Testis (tissue), 2 donors: ENCODE measurements around the gene ADAMTS16.

Experiments
- CTCF ChIP-seq, 3 experiments: fragments of 450-650 bp in 2 of 3; fragments of 200-600 bp in 1 of 3; sonication (generic) in 1 of 3; IDR thresholded peaks; one replicate each; pipeline ENCODE4 v1.5.1; 2016 to 2019; ENCODE audit warnings: antibody characterized with exemption in 3 of 3, mild to moderate bottlenecking in 2 of 3, moderate library complexity in 1 of 3
- POLR2A ChIP-seq: fragments of 450-650 bp; IDR thresholded peaks from one replicate; pipeline ENCODE4 v1.6.1; 2017; ENCODE audit warnings: antibody characterized with exemption, mild to moderate bottlenecking, moderate library complexity

DNA sequence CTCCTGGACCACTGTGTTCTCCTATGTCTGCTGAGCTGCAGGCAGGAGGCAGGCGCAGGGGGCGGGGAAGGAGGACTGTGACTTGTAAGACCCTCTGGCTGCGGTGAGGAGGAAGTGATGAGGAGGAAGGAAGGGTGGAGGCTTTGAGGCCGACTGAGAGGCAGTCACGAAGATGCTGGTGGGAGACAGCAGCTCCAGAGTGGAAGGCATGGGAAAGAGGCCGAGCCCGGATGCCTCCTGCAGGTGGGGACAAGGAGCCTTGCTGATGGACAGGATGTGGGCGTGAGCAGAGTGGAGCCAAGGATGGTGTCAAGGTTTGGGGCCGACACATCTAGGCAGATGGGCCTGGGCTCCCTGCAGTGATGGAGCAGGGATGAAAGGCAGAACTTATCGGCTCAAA lies 208.0 kb downstream of the ADAMTS16 start:
- no peak for TF ChIP-seq CTCF (IDR thresholded peaks at IDR 0.05)
- no peak for TF ChIP-seq POLR2A
